Measurements from ENCODE around the gene RNF175.

RNF175 gene

DNA sequence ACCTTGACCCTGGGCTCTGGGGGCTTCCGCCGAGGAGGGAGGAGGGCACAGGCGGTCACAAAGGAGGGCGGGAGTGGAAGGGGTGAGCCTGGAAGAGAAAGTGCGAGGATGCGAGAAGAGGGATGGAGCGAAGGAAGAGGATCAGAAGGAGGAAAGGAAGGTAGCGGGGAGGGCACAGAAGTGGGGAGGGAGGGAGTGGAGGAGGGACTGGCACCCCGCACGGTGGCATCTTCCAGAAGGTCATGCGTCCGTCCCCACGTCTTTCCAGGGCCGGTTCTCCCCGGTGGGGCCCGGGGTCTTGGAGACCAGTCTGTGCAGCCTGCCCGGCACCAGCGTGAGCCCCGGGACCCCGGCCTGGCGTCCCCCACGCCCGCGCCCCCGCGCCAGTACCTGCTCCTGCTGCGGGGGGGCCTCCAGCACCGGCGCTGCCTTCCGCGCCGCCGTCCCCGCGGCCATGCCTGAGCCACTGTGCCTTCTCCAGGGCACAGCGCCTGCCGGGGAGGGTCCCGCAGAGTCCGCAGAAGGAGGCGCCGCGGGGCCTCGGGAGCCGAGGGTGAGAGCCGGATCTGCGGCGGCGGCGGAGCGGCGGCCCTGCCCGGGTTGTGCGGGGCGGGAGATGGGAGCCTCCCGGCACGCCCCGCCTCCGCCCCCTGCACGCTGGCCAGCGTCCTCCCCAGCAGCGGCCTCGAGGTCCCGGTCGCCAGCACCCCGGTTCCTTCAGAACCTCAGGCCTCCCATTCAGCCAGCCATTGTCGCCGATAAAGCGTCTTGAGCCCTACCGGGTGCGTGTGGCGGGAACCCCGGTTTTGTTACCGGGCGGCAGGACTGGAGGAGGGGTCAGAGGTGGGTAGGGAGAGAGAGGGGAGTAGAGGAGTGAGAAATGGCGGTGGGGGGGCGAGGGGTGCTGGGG is at the start of gene RNF175:
RNF175 (minus strand) TSS at position 618 of the 910 bp plus-strand sequence; CDS start at position 456, 162 bp downstream.
- peak in 1 of 2 donors; percentile 9 for DNase-seq

DNA sequence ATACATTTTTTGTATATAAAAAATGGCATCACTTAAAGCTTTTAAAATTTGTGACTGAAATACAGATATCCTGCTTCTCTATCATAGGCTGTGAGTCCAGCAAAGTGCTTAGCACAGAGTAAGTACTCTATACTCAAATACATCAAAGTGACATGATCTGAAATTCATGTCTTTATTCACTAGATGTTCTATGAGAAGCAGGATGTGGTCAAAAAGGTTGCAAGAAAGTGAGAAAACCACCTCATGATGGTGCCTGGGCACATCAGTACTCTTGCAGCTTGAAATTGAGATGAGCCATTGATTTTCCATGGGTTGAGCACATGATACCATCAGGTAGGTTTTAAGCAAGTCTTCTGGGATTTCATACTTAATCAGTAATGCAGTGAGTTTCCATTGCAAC is 49.5 kb upstream of the RNF175 start:
- DNase-seq, result no peak

GRCh38 chr4:153808175-153808574 is 48.4 kb upstream of the RNF175 start:
- no peak for DNase-seq

DNA sequence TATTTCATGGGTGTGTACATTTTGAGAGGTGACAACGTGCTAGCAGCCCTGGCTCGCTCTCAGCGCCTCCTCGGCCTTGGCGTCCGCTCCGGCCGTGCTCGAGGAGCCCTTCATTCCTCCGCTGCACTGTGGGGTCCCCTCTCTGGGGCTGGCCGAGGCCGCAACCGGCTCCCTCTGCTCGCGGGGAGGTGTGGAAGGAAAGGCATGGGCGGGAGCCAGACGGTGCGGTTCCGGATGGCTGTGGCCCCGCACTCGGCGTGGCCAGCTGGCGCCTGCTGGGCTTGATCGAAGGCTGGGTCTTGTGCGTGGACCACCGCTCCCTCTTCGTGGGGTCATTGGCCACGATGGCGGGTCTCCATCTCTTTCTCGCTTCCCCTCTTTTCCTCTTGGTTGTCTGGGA is 46.2 kb upstream of the RNF175 start:
- no peak for DNase-seq

GRCh38 chr4:153804722-153805121 is 44.9 kb upstream of the RNF175 start:
- no peak for DNase-seq

DNA sequence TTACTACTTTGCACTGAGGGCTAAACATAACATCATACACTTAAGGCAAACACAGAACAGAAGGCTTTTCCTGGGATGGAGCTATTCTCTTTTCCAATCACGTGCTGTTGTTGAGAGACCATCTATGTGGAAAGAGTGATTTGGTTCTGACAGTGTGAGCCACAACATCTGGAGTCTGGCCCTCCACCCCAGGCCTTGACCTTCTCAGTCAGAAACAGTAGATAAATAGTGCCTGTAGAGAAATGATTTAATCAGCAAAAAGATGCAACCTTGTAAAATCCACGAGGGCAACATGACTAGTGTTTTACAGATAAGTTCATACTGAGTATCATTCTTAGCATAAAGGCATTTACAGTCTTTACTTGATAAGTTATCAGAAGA is 39.9 kb upstream of the RNF175 start:
- no peak for DNase-seq

DNA sequence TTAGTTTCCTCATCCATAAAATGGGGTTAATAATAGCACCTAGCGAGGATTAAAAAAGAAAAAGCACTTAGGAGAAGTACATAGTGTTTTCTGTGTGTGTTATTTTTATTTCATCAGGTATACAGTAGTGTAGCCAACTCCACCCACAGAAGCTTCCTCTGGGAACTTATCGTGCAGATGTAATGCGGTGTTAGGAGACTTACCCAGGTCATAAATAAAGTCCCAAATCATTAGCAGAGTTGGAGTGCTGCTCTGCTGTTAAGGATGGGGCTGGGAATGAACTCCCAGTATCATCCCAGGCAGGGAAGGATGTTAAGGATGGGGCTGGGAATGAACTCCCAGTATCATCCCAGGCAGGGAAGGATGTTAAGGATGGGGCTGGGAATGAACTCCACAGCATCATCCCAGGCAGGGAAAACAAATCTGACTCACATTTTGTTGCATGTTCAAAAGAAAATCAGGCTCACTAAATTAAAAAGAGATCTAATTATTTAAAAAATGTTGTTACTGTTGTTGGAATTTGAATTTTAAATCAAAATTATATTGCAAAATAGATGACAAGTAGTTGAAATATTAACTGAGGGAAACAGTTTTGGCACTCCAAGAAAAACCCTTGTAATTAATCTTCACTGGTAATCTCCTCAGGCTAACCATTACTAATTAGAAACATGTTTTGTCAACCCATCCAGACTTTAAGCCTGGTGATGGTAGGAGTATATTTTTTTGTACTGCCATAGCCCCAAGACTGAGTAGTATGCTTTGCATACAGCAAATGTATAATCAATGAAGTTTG is 39.3 kb upstream of the RNF175 start:
- no peak for DNase-seq

- no peak for DNase-seq
These were observed 38.6 kb upstream of the RNF175 start for GRCh38 chr4:153798420-153798819.

GRCh38 chr4:153794006-153794405 is 34.2 kb upstream of the RNF175 start:
- no peak for DNase-seq

GRCh38 chr4:153792618-153793247 is 32.9 kb upstream of the RNF175 start:
- DNase-seq, result no peak

- DNase-seq, result no peak
These were observed 32.2 kb upstream of the RNF175 start for GRCh38 chr4:153791746-153792617.

GRCh38 chr4:153790962-153791551 is 31.2 kb upstream of the RNF175 start:
- peak in 1 of 2 donors; percentile 18 for DNase-seq

GRCh38 chr4:153790500-153790865 is 30.7 kb upstream of the RNF175 start:
- no peak for DNase-seq

- no peak for DNase-seq
These were observed 30.1 kb upstream of the RNF175 start for GRCh38 chr4:153789741-153790499.

DNA sequence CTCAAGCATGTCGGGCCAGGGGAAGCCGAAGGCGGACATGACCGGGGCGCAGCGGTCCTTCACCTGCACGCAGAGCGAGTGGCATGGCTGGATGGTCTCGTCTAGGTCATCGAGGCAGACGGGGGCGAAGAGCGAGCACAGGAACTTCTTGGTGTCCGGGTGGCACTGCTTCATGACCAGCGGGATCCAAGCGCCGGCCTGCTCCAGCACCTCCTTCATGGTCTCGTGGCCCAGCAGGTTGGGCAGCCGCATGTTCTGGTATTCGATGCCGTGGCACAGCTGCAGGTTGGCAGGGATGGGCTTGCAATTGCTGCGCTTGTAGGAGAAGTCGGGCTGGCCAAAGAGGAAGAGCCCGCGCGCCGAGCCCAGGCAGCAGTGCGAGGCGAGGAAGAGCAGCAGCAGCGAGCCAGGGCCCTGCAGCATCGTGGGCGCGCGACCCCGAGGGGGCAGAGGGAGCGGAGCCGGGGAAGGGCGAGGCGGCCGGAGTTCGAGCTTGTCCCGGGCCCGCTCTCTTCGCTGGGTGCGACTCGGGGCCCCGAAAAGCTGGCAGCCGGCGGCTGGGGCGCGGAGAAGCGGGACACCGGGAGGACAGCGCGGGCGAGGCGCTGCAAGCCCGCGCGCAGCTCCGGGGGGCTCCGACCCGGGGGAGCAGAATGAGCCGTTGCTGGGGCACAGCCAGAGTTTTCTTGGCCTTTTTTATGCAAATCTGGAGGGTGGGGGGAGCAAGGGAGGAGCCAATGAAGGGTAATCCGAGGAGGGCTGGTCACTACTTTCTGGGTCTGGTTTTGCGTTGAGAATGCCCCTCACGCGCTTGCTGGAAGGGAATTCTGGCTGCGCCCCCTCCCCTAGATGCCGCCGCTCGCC is 28.8 kb upstream of the RNF175 start, which contains the start of gene SFRP2:
SFRP2 (minus strand) TSS at position 671 of the 864 bp plus-strand sequence; CDS start at position 423, 248 bp downstream.
- DNase-seq, result no peak

DNA sequence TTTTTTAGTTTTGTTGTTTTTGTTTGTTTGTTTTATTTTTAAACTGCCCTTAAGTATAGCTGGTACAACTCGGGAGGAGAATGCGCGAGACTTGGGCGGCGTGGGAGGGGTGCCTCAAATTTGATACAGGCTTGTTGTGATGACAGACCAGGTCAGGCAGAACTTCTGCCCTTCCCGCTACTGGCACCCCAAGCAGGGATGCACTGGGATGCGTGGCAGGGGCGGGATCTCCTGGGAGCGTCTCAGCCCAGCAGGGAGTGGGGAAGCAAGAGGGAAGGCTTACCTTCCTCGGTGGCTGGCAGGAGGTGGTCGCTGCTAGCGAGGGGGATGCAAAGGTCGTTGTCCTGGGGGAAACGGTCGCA is 28.2 kb upstream of the RNF175 start:
- no peak for DNase-seq

GRCh38 chr4:153787575-153787974 is 27.8 kb upstream of the RNF175 start:
- DNase-seq, result no peak

DNA sequence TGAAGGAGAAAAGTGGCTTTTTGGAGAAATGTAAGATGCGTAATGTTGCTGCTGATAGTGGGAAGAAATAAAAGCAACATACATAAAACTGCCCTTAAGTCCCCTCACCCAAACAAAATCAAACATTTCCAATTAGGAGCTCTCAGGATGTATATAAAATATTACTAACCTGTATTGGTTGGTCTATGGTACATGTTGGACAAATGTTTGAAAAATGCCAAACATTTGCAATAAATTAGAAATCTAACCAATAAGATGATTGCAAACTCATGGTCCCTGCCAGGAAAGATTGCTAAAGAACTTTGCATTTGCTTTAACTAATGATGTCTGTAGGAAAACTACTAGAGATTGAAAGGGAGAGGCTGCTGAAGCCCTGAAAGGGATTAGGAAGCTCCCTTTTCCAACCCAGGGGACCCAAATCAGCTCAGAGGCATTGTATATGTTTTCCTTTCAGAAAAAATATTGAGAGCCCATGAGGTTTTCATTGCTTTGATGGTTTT is 27.3 kb upstream of the RNF175 start:
- no peak for DNase-seq

- no peak for DNase-seq
These were observed 26.3 kb upstream of the RNF175 start for GRCh38 chr4:153785910-153786721.
